Loucy (cell line): ENCODE measurements around the gene ATF5.

ENCODE experiments used
- CTCF ChIP-seq: fragments of 200-600 bp; sonication (generic); conservative IDR thresholded peaks from 2 replicates; pipeline ENCODE4 v1.5.1; 2014; ENCODE audit warnings: mild to moderate bottlenecking, antibody characterized with exemption, low read length
- EZH2phosphoT487 ChIP-seq: fragments of 200-600 bp; IDR thresholded peaks from 2 replicates; pipeline ENCODE4 v1.6.1; 2018; ENCODE audit warnings: antibody characterized with exemption, mild to moderate bottlenecking, moderate library complexity, borderline replicate concordance

DNA sequence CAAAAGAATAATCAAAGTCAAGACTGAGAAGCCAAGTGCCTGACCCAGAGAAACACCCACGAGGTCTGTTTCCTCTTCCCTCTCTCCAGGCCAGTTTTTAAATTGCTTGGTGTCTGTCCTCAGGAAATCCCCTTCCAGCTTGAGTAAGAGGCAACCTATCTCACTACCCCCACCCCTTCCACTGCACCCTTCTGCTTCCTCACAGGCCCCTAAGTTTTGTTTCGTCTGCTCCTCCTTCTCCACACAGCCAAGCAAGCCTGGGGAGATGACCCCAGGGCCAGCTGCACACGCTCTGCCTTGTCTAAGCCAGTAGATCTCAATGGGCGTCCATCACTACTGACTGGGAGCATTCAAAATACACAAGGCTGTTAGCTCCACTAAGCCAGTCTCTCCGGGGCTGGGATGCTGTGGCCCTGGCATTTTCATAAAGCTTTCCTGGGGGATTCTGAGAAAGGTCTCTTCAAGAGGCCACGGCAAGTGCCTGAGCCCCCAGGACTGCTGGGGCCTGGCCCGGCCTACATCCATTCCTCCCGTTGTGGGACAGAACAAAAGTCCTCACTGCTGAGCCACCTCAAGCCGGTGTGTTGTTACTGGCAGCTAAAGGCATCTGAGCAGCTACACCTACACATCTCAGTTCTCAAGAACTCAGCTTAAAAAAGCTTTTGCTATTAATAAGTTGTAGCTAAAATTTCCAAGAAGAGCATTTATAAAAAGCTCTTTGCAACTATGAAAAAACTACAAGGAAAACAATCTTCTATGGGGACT, 17.4 kb upstream of the ATF5 start:
- TF ChIP-seq CTCF (no peak), EZH2phosphoT487 (no peak)
